Vagina (tissue), 2 donors: ENCODE results near the gene YPEL1. TPM values are rescaled to one million over a fixed set of nuclear protein-coding genes. Genes with fewer than 3 reads are reported as not detected.

Experiments used
- DNase-seq, 2 donors: peaks; one replicate each; pipeline ENCODE4 v3.0.0-alpha.2; 2017; ENCODE audit errors: extremely low spot score in 2 of 2
- H3K27ac ChIP-seq: fragments of 200-600 bp; sonication (generic); one replicate; pipeline ENCODE4 v1.5.1; 2019
- H3K27me3 ChIP-seq: fragments of 200-600 bp; sonication (generic); one replicate; pipeline ENCODE4 v1.5.1; 2019
- H3K36me3 ChIP-seq, 2 donors: fragments of 200-600 bp; sonication (generic); one replicate each; pipeline ENCODE4 v1.5.1; 2017 to 2019
- H3K4me1 ChIP-seq: fragments of 200-600 bp; sonication (generic); one replicate; pipeline ENCODE4 v1.5.1; 2019
- H3K4me3 ChIP-seq, 2 donors: fragments of 200-600 bp; sonication (generic); 1 replicate in 1 of 2; 2 replicates in 1 of 2; pipeline ENCODE4 v1.5.1; 2016 to 2019
- H3K9me3 ChIP-seq: fragments of 200-600 bp; sonication (generic); one replicate; pipeline ENCODE4 v1.5.1; 2019
- CTCF ChIP-seq, 3 experiments: fragments of 450-650 bp in 2 of 3; fragments of 200-600 bp in 1 of 3; sonication (generic) in 1 of 3; IDR thresholded peaks; one replicate each; pipeline ENCODE4 v1.5.1; 2017 to 2019; ENCODE audit warnings: antibody characterized with exemption in 3 of 3, mild to moderate bottlenecking in 2 of 3, moderate library complexity in 2 of 3
- POLR2A ChIP-seq, 2 donors: fragments of 450-650 bp; IDR thresholded peaks; one replicate each; pipeline ENCODE4 v1.6.1; 2017; ENCODE audit warnings: antibody characterized with exemption in 2 of 2, mild to moderate bottlenecking in 2 of 2, moderate library complexity in 2 of 2
- POLR2AphosphoS5 ChIP-seq, 2 donors: sonication (generic); formaldehyde crosslinking; IDR thresholded peaks; one replicate each; pipeline ENCODE4 v1.9.0; 2017; ENCODE audit warnings: antibody characterized with exemption in 2 of 2, mild to moderate bottlenecking in 2 of 2, low read depth in 1 of 2; ENCODE audit not compliant: insufficient read depth in 1 of 2
- intact Hi-C: fragments of 100-400 bp; cut with DNase I; formaldehyde crosslinking; loops from one replicate; pipeline ENCODE4 v1.15.1; 2023
- total RNA-seq: library from RNA; depleted of rRNA; stranded (reverse); fragments of >200 nt; gene quantifications from one replicate; pipeline ENCODE4 v1.2.3, GENCODE V29; 2016

Gene YPEL1
- total RNA-seq, result 4.9 TPM

- intact Hi-C loops, result no loop called here
- no peaks in the 10 kb centered on the region for H3K36me3 ChIP-seq
- peaks cover 14% of the 10 kb centered on the region for H3K4me1 ChIP-seq
- DNase-seq, result peak in 1 of 2 donors; percentile 95
- H3K27me3 ChIP-seq, result no peaks in the 10 kb centered on the region
- no peaks in the 10 kb centered on the region for H3K9me3 ChIP-seq
- peak within 1 kb of the TSS; percentile 58 for H3K27ac ChIP-seq
- TF ChIP-seq POLR2AphosphoS5 (IDR thresholded peaks at IDR 0.05; ENCODE audit: insufficient read depth in 1 of 2, low read depth in 1 of 2) (peak; percentile 39 to 67), POLR2A (IDR thresholded peaks at IDR 0.05) (peak; percentile 93 to 99), CTCF (IDR thresholded peaks at IDR 0.05) (no peak)
- peak within 1 kb of the TSS; percentile 54 to 76 for H3K4me3 ChIP-seq
Observed at GRCh38 chr22:21735200-21736083, at the start of gene YPEL1. Gene YPEL1, minus strand, starts transcription at chr22:21735794. Its CDS starts 25,050 bp downstream, at chr22:21710744.

GRCh38 chr22:21780259-21780658, 44.7 kb upstream of the YPEL1 start:
- no peak for TF ChIP-seq CTCF (IDR thresholded peaks at IDR 0.05)
- no peak for TF ChIP-seq POLR2AphosphoS5 (IDR thresholded peaks at IDR 0.05; ENCODE audit: insufficient read depth in 1 of 2, low read depth in 1 of 2)
- TF ChIP-seq POLR2A (IDR thresholded peaks at IDR 0.05), result no peak

DNA sequence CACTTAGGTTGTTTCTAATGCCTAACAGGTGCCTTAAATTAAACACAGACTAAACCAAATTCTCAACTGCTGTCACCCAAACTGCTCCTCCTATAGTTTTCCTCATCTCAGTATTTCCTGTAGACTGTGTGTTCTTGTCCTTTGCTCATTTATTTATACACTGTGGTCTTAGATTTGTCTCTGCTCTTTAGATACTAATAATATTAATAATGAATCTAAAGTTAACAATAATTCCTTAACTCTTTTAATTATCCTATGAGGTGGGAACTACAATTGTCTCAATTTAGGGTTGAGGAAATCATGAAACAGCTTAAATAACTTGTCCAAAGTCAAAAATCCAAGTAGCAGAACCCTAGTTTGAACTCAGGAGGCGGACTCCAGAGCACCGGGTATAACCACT, 43.9 kb upstream of the YPEL1 start:
- intact Hi-C loops, result no loop called here
- TF ChIP-seq POLR2A (IDR thresholded peaks at IDR 0.05) (no peak), CTCF (IDR thresholded peaks at IDR 0.05) (no peak), POLR2AphosphoS5 (IDR thresholded peaks at IDR 0.05; ENCODE audit: insufficient read depth in 1 of 2, low read depth in 1 of 2) (no peak)
- peaks cover 0 to 3% of the 10 kb centered on the region in 2 donors for H3K36me3 ChIP-seq
- no peak overlapping the region for H3K27ac ChIP-seq
- no peak overlapping the region for H3K4me3 ChIP-seq
- no peaks in the 10 kb centered on the region for H3K9me3 ChIP-seq
- H3K4me1 ChIP-seq, result no peaks in the 10 kb centered on the region
- no peak for DNase-seq
- H3K27me3 ChIP-seq, result no peaks in the 10 kb centered on the region

More at GRCh38 chr22:21780259-21780658, 44.7 kb upstream of the YPEL1 start:
- no peak for DNase-seq
- H3K9me3 ChIP-seq, result no peaks in the 10 kb centered on the region
- no peaks in the 10 kb centered on the region for H3K27me3 ChIP-seq
- H3K4me3 ChIP-seq, result no peak overlapping the region
- intact Hi-C loops, result no loop called here
- H3K4me1 ChIP-seq, result no peaks in the 10 kb centered on the region
- no peak overlapping the region for H3K27ac ChIP-seq
- H3K36me3 ChIP-seq, result peaks cover 0 to 3% of the 10 kb centered on the region in 2 donors

DNA sequence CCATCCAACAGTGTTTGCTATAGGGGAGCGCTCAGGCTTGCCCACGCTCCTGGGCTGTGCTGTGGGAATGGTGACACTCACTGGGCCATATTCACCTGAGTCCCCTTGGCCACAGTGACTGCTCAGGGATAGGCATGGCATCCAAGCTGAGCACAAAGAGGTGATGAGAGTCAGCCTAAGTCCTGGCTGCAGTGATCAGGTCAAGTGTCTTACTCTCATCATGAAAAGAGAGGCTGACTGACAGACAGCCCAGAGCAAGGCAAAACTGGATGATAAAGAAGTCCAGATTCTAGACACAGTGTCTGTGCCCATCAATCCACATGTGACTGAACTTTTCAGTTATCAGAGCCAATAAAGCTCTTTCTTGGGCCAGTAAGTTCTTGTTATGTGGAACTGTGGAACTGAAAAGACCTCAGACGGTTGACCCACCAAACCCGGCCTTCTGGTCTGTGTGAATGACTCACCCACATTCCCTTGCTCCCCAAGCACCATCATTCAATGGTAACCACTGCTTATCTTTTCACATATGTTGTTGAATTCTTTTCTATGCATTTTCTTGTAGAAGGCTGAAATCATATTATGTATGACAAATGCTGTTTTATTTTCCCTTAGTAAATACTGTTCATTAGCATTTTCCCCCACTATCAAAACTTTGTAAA, 43.2 kb upstream of the YPEL1 start:
- TF ChIP-seq POLR2AphosphoS5 (IDR thresholded peaks at IDR 0.05; ENCODE audit: insufficient read depth in 1 of 2, low read depth in 1 of 2), result no peak
- no peak for TF ChIP-seq CTCF (IDR thresholded peaks at IDR 0.05)
- no peak for TF ChIP-seq POLR2A (IDR thresholded peaks at IDR 0.05)
- Histone ChIP-seq H3K36me3 (peaks cover 0 to 6% of the 10 kb centered on the region in 2 donors), H3K27ac (no peak overlapping the region), H3K27me3 (no peaks in the 10 kb centered on the region), H3K9me3 (no peaks in the 10 kb centered on the region), H3K4me3 (no peak overlapping the region), H3K4me1 (no peaks in the 10 kb centered on the region)
- no peak for DNase-seq
- intact Hi-C loops, result no loop called here
